ENCODE results near the gene BCL10.

- TF ChIP-seq POLR2A (IDR thresholded peaks at IDR 0.05) (no peak), CTCF (IDR thresholded peaks at IDR 0.05) (no peak), EP300 (IDR thresholded peaks at IDR 0.05) (no peak)
Observed at GRCh38 chr1:85315789-85316188, 39.4 kb upstream of the BCL10 start.

Data from tibial nerve (tissue), 4 donors.